ENCODE measurements around the gene HEXD. TPM values are rescaled to one million over a fixed set of nuclear protein-coding genes. Genes with fewer than 3 reads are reported as not detected.

The HEXD gene
- total RNA-seq, 1 donor from 2014 or later = 11.4 TPM

- TF ChIP-seq CTCF (conservative IDR thresholded peaks at IDR 0.05; ENCODE audit: low read depth, low read length) = no peak
- no peak for DNase-seq (ENCODE audit: low read depth)
- H3K4me3 ChIP-seq (ENCODE audit: low read depth, low read length) = no peak overlapping the region
Observed at GRCh38 chr17:82388922-82389283, 29.2 kb upstream of the HEXD start.

GRCh38 chr17:82389379-82389778 lies 28.8 kb upstream of the HEXD start:
- DNase-seq (ENCODE audit: low read depth) = no peak
- no peak for TF ChIP-seq CTCF (conservative IDR thresholded peaks at IDR 0.05; ENCODE audit: low read depth, low read length)
- no peak overlapping the region for H3K4me3 ChIP-seq (ENCODE audit: low read depth, low read length)

- TF ChIP-seq CTCF (conservative IDR thresholded peaks at IDR 0.05; ENCODE audit: low read depth, low read length) = no peak
- DNase-seq (ENCODE audit: low read depth) = no peak
- H3K4me3 ChIP-seq (ENCODE audit: low read depth, low read length) = no peak overlapping the region
Observed at GRCh38 chr17:82390015-82390859, 27.9 kb upstream of the HEXD start.

- DNase-seq (ENCODE audit: low read depth) = no peak
- H3K4me3 ChIP-seq (ENCODE audit: low read depth, low read length) = no peak overlapping the region
- TF ChIP-seq CTCF (conservative IDR thresholded peaks at IDR 0.05; ENCODE audit: low read depth, low read length) = no peak
Observed at GRCh38 chr17:82390860-82391435, 27.2 kb upstream of the HEXD start.

- TF ChIP-seq CTCF (conservative IDR thresholded peaks at IDR 0.05; ENCODE audit: low read depth, low read length) = no peak
- no peak for DNase-seq (ENCODE audit: low read depth)
- H3K4me3 ChIP-seq (ENCODE audit: low read depth, low read length) = no peak overlapping the region
Observed at GRCh38 chr17:82391496-82392066, 26.6 kb upstream of the HEXD start.

- TF ChIP-seq CTCF (conservative IDR thresholded peaks at IDR 0.05; ENCODE audit: low read depth, low read length) = no peak
- no peak for DNase-seq (ENCODE audit: low read depth)
- no peak overlapping the region for H3K4me3 ChIP-seq (ENCODE audit: low read depth, low read length)
Observed at GRCh38 chr17:82392209-82392920, 25.8 kb upstream of the HEXD start.
